Testis (tissue), 2 donors: ENCODE data around the gene C16orf89.

Experiments used
- CTCF ChIP-seq, 3 experiments: fragments of 450-650 bp in 2 of 3; fragments of 200-600 bp in 1 of 3; sonication (generic) in 1 of 3; IDR thresholded peaks; one replicate each; pipeline ENCODE4 v1.5.1; 2016 to 2019; ENCODE audit warnings: antibody characterized with exemption in 3 of 3, mild to moderate bottlenecking in 2 of 3, moderate library complexity in 1 of 3
- POLR2A ChIP-seq: fragments of 450-650 bp; IDR thresholded peaks from one replicate; pipeline ENCODE4 v1.6.1; 2017; ENCODE audit warnings: antibody characterized with exemption, mild to moderate bottlenecking, moderate library complexity

GRCh38 chr16:5062051-5062450 is 3.7 kb downstream of the C16orf89 start:
- TF ChIP-seq CTCF (IDR thresholded peaks at IDR 0.05) (no peak), POLR2A (no peak)
